HUDEP-2 (cell line): ENCODE results near the gene BCAP31.
A peak's percentile ranks its signal among the peaks of the same experiment; 100 is the strongest.
"Not testable (repeated sequence)": the region's sequence is repeated elsewhere in the genome, so short reads cannot be mapped to it uniquely, and the experiment has no call there.

ENCODE experiments used
- DNase-seq, 76 experiments: peaks; one replicate each; lab custom pipeline; 2025; ENCODE audit not compliant: unreplicated experiment in 76 of 76; lab: John Stamatoyannopoulos, UW

BCAP31 gene

GRCh38 chrX:153696986-153697722 lies 27.0 kb downstream of the BCAP31 start:
- peak in 1 of 76 experiments; percentile 4 for DNase-seq

DNA sequence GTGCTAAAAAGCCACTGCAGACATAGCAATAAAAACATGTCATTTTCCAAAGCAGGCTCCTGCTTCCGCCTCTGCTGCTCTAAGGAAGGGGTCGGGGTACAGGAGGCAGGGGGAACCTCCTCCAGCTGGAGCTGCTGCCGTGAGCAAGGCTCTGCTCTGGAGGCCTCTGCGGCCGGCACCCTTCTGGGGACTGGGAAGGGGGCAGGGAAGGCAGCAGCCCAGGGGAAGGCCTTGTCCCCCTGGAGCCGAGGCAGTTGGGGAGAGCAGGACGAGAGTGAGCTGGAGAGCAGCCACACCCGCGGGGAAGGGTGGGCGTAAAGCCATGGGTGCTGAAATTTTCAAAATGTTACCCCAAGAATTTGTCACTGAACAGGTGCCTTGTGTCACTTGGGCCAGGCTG lies 27.6 kb downstream of the BCAP31 start:
- not testable (repeated sequence) for DNase-seq

DNA sequence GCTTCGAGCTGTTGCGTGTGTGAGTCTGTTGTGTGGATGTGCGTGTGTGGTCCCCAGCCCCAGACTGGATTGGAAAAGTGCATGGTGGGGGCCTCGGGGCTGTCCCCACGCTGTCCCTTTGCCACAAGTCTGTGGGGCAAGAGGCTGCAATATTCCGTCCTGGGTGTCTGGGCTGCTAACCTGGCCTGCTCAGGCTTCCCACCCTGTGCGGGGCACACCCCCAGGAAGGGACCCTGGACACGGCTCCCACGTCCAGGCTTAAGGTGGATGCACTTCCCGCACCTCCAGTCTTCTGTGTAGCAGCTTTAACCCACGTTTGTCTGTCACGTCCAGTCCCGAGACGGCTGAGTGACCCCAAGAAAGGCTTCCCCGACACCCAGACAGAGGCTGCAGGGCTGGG lies 28.1 kb downstream of the BCAP31 start:
- no peak for DNase-seq

DNA sequence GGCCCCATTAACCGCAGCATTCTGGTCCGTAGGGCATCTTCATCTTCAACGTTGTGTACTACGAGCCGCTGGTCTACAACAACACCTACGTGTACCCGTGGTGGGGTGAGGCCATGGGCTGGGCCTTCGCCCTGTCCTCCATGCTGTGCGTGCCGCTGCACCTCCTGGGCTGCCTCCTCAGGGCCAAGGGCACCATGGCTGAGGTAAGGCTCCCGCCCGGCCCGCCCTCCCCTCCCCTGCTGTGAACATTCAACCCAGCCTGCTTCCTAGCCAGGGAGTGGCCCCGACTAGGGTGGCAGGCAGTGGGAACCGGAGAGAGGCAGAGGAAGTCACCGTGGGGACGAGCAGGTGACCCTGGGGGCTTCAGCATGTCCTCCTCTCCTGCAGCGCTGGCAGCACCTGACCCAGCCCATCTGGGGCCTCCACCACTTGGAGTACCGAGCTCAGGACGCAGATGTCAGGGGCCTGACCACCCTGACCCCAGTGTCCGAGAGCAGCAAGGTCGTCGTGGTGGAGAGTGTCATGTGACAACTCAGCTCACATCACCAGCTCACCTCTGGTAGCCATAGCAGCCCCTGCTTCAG lies 29.4 kb downstream of the BCAP31 start:
- no peak for DNase-seq

GRCh38 chrX:153694256-153694655 lies 29.9 kb downstream of the BCAP31 start:
- DNase-seq, result not testable (repeated sequence)

GRCh38 chrX:153693216-153694086 lies 30.7 kb downstream of the BCAP31 start:
- no peak for DNase-seq

GRCh38 chrX:153692611-153693156 lies 31.5 kb downstream of the BCAP31 start:
- no peak for DNase-seq

DNA sequence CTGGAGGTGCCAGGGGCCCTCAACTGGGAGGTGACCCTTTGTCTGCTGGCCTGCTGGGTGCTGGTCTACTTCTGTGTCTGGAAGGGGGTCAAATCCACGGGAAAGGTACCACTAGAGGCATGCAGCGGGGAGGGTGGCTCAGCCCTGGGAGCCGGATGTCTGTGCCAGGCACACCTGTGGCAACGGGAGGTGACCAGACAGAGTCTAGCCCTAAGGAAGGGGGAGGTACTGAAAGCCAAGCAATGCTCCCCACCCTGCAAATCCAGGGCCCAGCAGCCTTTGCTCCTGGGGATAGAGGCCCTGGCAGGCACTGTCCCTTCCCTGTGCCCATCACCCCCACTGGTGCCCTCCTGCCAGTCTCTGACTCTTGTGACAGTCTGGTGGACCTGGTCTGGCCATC lies 32.2 kb downstream of the BCAP31 start:
- DNase-seq, result no peak

DNA sequence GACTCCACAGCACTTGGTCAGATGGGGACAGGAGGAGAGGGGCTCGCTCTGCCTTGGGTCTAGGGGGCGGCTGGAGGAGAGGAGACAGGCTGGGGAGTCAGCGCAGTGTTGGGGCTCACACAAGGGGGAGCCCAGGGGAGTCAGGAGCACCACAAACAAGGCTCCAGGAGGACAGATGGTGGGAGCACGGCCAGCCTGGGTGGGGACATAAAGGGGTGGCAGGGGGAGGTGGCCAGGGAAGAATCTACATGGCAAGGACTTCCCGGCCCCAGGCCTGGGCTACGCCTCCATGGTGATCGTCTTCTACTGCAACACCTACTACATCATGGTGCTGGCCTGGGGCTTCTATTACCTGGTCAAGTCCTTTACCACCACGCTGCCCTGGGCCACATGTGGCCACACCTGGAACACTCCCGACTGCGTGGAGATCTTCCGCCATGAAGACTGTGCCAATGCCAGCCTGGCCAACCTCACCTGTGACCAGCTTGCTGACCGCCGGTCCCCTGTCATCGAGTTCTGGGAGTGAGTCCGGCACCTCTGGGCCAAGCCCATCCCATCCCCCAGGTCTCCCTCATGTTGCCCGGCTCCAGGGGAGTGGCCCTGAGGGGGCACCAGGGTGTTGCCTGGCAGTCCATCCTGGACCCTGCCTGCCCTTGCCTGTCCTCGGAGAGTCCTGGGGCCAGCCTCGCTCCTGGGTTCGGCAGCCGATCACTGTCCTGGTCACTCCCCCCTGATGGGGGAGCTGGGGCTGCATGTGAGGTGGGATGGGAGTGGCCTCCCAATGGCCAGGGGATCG lies 33.0 kb downstream of the BCAP31 start:
- DNase-seq, result not testable (repeated sequence)

- DNase-seq, result no peak
Observed at GRCh38 chrX:153690466-153690865, 33.7 kb downstream of the BCAP31 start.

- DNase-seq, result peak in 72 of 76 experiments; percentile 1 to 78 (median 60)
Observed at GRCh38 chrX:153689654-153690465, 34.3 kb downstream of the BCAP31 start.

- peak in 14 of 76 experiments; percentile 8 to 39 (median 23) for DNase-seq
Observed at GRCh38 chrX:153688911-153689590, 35.1 kb downstream of the BCAP31 start.

- peak in 1 of 76 experiments; percentile 2 for DNase-seq
Observed at GRCh38 chrX:153688506-153688905, 35.7 kb downstream of the BCAP31 start.

- no peak for DNase-seq
Observed at GRCh38 chrX:153688071-153688470, 36.1 kb downstream of the BCAP31 start.

- DNase-seq, result peak in 67 of 76 experiments; percentile 1 to 75 (median 53)
Observed at GRCh38 chrX:153687121-153688039, 36.8 kb downstream of the BCAP31 start, which contains the start of gene SLC6A8. SLC6A8 (plus strand) TSS chrX:153687926; CDS start chrX:153688575, 649 bp downstream.

DNA sequence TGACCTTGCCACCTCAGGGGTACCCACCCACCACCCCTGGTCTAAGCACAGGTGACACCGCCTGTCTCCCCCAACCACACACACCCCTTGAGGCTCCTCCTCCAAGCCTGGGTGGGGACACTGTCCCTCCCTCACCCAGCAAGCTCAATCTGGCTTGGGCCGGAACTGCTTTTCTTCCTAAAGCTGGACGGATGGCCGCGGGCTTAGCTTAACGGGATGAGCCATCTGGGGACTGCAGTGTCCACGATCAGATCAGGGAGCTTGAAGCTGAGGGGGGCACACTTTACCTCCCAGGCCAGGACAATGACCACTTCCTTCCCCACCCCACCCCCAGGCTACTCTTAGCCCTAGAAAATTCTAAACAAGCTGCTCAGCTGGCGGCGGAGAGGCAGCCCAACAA lies 37.5 kb downstream of the BCAP31 start:
- no peak for DNase-seq
